Neuronal stem cell (in vitro differentiated cells): ENCODE data around the gene PTPRZ1.

ENCODE experiments used
- DNase-seq: peaks from one replicate; pipeline ENCODE4 v3.0.0-alpha.2; 2013; ENCODE audit warnings: low spot score
- H2AFZ ChIP-seq: one replicate; pipeline ENCODE4 v1.6.1; 2013; ENCODE audit warnings: mild to moderate bottlenecking, low read length, inconsistent platforms
- H2AK5ac ChIP-seq: 2 replicates; pipeline ENCODE4 v1.6.1; 2013; ENCODE audit warnings: low read depth, mild to moderate bottlenecking, inconsistent platforms, low read length, moderate library complexity, mixed read lengths
- H2BK120ac ChIP-seq: 2 replicates; pipeline ENCODE4 v1.6.1; 2013; ENCODE audit warnings: low read depth, mild to moderate bottlenecking, inconsistent platforms, low read length, moderate library complexity, mixed read lengths
- H2BK12ac ChIP-seq: one replicate; pipeline ENCODE4 v1.6.1; 2013; ENCODE audit warnings: low read length, inconsistent platforms
- H2BK15ac ChIP-seq: 2 replicates; pipeline ENCODE4 v1.6.1; 2013; ENCODE audit warnings: mild to moderate bottlenecking, low read length, inconsistent platforms, mixed read lengths
- H2BK5ac ChIP-seq: one replicate; pipeline ENCODE4 v1.6.1; 2013; ENCODE audit warnings: inconsistent platforms, mild to moderate bottlenecking, low read length, moderate library complexity
- H3K14ac ChIP-seq: one replicate; pipeline ENCODE4 v1.6.1; 2013; ENCODE audit warnings: low read length, inconsistent platforms
- H3K18ac ChIP-seq: 2 replicates; pipeline ENCODE4 v1.6.1; 2013; ENCODE audit warnings: low read length, inconsistent platforms
- H3K23ac ChIP-seq: 2 replicates; pipeline ENCODE4 v1.6.1; 2013; ENCODE audit warnings: low read depth, mild to moderate bottlenecking, mixed read lengths, low read length, inconsistent platforms; ENCODE audit not compliant: poor library complexity
- H3K27ac ChIP-seq: replicated peaks from 3 replicates; pipeline ENCODE4 v1.5.1; 2013; ENCODE audit warnings: low read length, inconsistent platforms
- H3K27me3 ChIP-seq, 3 experiments: 2 replicates each; pipeline ENCODE4 v1.6.1; 2013; ENCODE audit warnings: low read length in 3 of 3, mild to moderate bottlenecking in 2 of 3, inconsistent platforms in 1 of 3, low read depth in 1 of 3, mixed read lengths in 1 of 3, moderate library complexity in 1 of 3; ENCODE audit not compliant: control insufficient read depth in 3 of 3, insufficient read depth in 3 of 3
- H3K36me3 ChIP-seq, 2 donors: replicated peaks in 1 of 2; 2 replicates each; pipeline ENCODE4 v1.6.1; 2013; ENCODE audit warnings: low read length in 2 of 2; ENCODE audit not compliant: control insufficient read depth in 2 of 2, insufficient read depth in 2 of 2
- H3K4ac ChIP-seq: 2 replicates; pipeline ENCODE4 v1.6.1; 2013; ENCODE audit warnings: inconsistent platforms, mild to moderate bottlenecking, low read length, moderate library complexity
- H3K4me1 ChIP-seq, 2 donors: 1 replicate in 1 of 2; 2 replicates in 1 of 2; pipeline ENCODE4 v1.6.1; 2013; ENCODE audit warnings: low read length in 2 of 2, low read depth in 1 of 2; ENCODE audit not compliant: control insufficient read depth in 2 of 2, insufficient read depth in 1 of 2
- H3K4me2 ChIP-seq: one replicate; pipeline ENCODE4 v1.6.1; 2013; ENCODE audit warnings: mild to moderate bottlenecking, low read length, inconsistent platforms; ENCODE audit not compliant: insufficient read depth, poor library complexity, severe bottlenecking
- H3K4me3 ChIP-seq, 2 donors: 2 replicates each; pipeline ENCODE4 v1.5.1; 2013; ENCODE audit warnings: low read length in 2 of 2, mild to moderate bottlenecking in 2 of 2, inconsistent platforms in 1 of 2, moderate library complexity in 1 of 2
- H3K79me1 ChIP-seq: one replicate; pipeline ENCODE4 v1.6.1; 2013; ENCODE audit warnings: low read depth, mild to moderate bottlenecking, inconsistent platforms, low read length, moderate library complexity
- H3K9ac ChIP-seq: one replicate; pipeline ENCODE4 v1.6.1; 2013; ENCODE audit warnings: mild to moderate bottlenecking, low read depth, low read length, inconsistent platforms; ENCODE audit not compliant: poor library complexity
- H3K9me3 ChIP-seq, 2 donors: replicated peaks in 1 of 2; 2 replicates each; pipeline versions ENCODE3 to v1.6.1; 2013; ENCODE audit warnings: low read length in 2 of 2, mild to moderate bottlenecking in 2 of 2, inconsistent platforms in 1 of 2, low read depth in 1 of 2, mixed read lengths in 1 of 2, moderate library complexity in 1 of 2; ENCODE audit not compliant: control insufficient read depth in 2 of 2, insufficient read depth in 1 of 2
- H4K8ac ChIP-seq: one replicate; pipeline ENCODE4 v1.6.1; 2013; ENCODE audit warnings: low read depth, mild to moderate bottlenecking, inconsistent platforms, low read length, moderate library complexity
- H4K91ac ChIP-seq: one replicate; pipeline ENCODE4 v1.6.1; 2013; ENCODE audit warnings: low read length, low read depth, mild to moderate bottlenecking, inconsistent platforms; ENCODE audit not compliant: poor library complexity
- WGBS, 2 donors: extraction: QIAGEN DNeasy Blood & Tissue Kit; methylation state at CpG; one replicate each; pipeline ENCODE4 v1.1.7; 2013; ENCODE audit warnings: missing lambda C conversion rate in 2 of 2, mixed read lengths in 1 of 2; ENCODE audit not compliant: insufficient read length in 2 of 2, insufficient replicate concordance in 1 of 2; ENCODE audit errors: extremely low coverage in 2 of 2; 5-methylcytosine and 5-hydroxymethylcytosine counted together

PTPRZ1 gene

DNA sequence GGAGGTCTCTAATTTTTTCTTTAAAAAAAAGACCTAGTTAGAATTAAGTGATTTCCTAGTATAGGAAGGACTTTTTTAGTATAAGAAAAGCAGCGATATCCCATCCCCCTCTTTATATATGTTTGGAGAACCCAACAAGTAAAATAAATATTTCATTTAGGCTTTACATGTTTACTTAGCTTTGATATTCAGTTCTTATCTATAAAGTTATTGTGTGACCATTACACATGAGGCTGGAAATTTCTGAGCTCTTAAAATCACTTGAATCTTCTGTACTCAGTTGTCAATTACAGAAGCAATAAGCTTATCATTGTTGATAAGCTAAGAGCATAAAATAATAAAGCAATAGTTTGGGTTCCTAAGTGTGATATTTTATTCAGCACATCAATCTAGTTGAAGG lies 181.4 kb downstream of the PTPRZ1 start:
- Histone ChIP-seq H3K18ac (no peak overlapping the region), H3K4me2 (no peak overlapping the region), H3K79me1 (no peaks in the 10 kb centered on the region), H4K91ac (no peak overlapping the region), H3K4me3 (no peak overlapping the region), H3K23ac (no peak overlapping the region), H3K27ac (no peak overlapping the region), H3K27me3 (no peaks in the 10 kb centered on the region), H2BK12ac (no peak overlapping the region), H3K9me3 (peaks cover 0 to 6% of the 10 kb centered on the region in 2 donors), H3K9ac (no peak overlapping the region), H3K4me1 (no peaks in the 10 kb centered on the region), H2AFZ (no peak overlapping the region), H2AK5ac (no peak overlapping the region), H2BK120ac (no peak overlapping the region), H3K36me3 (peaks cover 21 to 100% of the 10 kb centered on the region in 2 donors), H4K8ac (no peak overlapping the region), H2BK5ac (no peak overlapping the region), H3K14ac (no peak overlapping the region), H2BK15ac (no peak overlapping the region), H3K4ac (no peak overlapping the region)
- DNase-seq: no peak
- no CpG with 5 or more reads among the region's 1 CpG for WGBS, 2 donors

- Histone ChIP-seq H4K8ac (no peak overlapping the region), H2AFZ (no peak overlapping the region), H2BK120ac (no peak overlapping the region)
These were observed 182.1 kb downstream of the PTPRZ1 start for GRCh38 chr7:122055073-122055472.

GRCh38 chr7:122056977-122057376 lies 184.0 kb downstream of the PTPRZ1 start:
- Histone ChIP-seq H2AFZ (no peak overlapping the region), H2BK12ac (no peak overlapping the region), H2AK5ac (no peak overlapping the region), H4K8ac (no peak overlapping the region), H3K79me1 (no peaks in the 10 kb centered on the region), H3K36me3 (peaks cover 27 to 100% of the 10 kb centered on the region in 2 donors), H3K4ac (no peak overlapping the region), H3K4me3 (no peak overlapping the region), H3K27ac (no peak overlapping the region), H3K9me3 (peaks cover 0 to 6% of the 10 kb centered on the region in 2 donors), H3K27me3 (no peaks in the 10 kb centered on the region), H3K9ac (no peak overlapping the region), H3K4me1 (no peaks in the 10 kb centered on the region), H3K14ac (no peak overlapping the region), H2BK15ac (no peak overlapping the region), H3K18ac (no peak overlapping the region), H2BK5ac (no peak overlapping the region), H3K23ac (no peak overlapping the region), H2BK120ac (no peak overlapping the region), H4K91ac (no peak overlapping the region), H3K4me2 (no peak overlapping the region)
- WGBS, 2 donors: no CpG with 5 or more reads among the region's 2 CpGs
- DNase-seq: no peak

More at GRCh38 chr7:122055073-122055472, 182.1 kb downstream of the PTPRZ1 start:
- no peak overlapping the region for H3K27ac ChIP-seq
- no peak overlapping the region for H2BK12ac ChIP-seq
- H2AK5ac ChIP-seq: no peak overlapping the region
- no peaks in the 10 kb centered on the region for H3K27me3 ChIP-seq
- DNase-seq: no peak
- no peak overlapping the region for H3K4me3 ChIP-seq
- no CpG with 5 or more reads among the region's 1 CpG for WGBS, 2 donors
- no peaks in the 10 kb centered on the region for H3K79me1 ChIP-seq
- no peak overlapping the region for H2BK15ac ChIP-seq
- H3K9ac ChIP-seq: no peak overlapping the region
- H3K23ac ChIP-seq: no peak overlapping the region
- no peak overlapping the region for H4K91ac ChIP-seq
- no peak overlapping the region for H3K4ac ChIP-seq
- peaks cover 0 to 6% of the 10 kb centered on the region in 2 donors for H3K9me3 ChIP-seq
- no peak overlapping the region for H3K14ac ChIP-seq
- no peak overlapping the region for H3K4me2 ChIP-seq
- H3K18ac ChIP-seq: no peak overlapping the region
- no peak overlapping the region for H2BK5ac ChIP-seq
- H3K36me3 ChIP-seq: peaks cover 23 to 100% of the 10 kb centered on the region in 2 donors
- H3K4me1 ChIP-seq: no peaks in the 10 kb centered on the region

DNA sequence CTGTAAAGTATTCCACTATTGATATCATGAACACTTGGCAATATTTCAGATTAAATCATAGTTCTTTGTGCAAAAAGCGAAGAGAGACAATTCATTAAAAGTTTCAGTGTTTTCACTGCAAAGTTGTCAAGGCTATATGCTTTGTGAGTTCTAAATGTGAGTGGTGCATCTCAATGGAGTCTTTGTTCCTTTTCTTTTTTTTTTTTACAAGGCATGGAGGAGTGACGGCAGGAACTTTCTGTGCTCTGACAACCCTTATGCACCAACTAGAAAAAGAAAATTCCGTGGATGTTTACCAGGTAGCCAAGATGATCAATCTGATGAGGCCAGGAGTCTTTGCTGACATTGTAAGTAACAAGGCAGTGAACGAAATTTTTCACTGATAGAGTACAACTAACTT lies 186.6 kb downstream of the PTPRZ1 start:
- Histone ChIP-seq H2AFZ (no peak overlapping the region), H3K14ac (no peak overlapping the region), H2BK120ac (no peak overlapping the region), H4K91ac (no peak overlapping the region), H3K23ac (no peak overlapping the region), H2BK15ac (no peak overlapping the region), H3K4me2 (no peak overlapping the region), H3K9me3 (peaks cover 0 to 6% of the 10 kb centered on the region in 2 donors), H3K36me3 (peaks cover 13 to 100% of the 10 kb centered on the region in 2 donors), H3K4me1 (no peaks in the 10 kb centered on the region), H3K27ac (no peak overlapping the region), H3K27me3 (no peaks in the 10 kb centered on the region), H3K4ac (no peak overlapping the region), H2BK12ac (no peak overlapping the region), H3K9ac (no peak overlapping the region), H2AK5ac (no peak overlapping the region), H4K8ac (no peak overlapping the region), H3K79me1 (no peaks in the 10 kb centered on the region), H2BK5ac (no peak overlapping the region), H3K4me3 (no peak overlapping the region), H3K18ac (no peak overlapping the region)
- no CpG with 5 or more reads among the region's 4 CpGs for WGBS, 2 donors
- no peak for DNase-seq
